OCI-LY7 (cell line): ENCODE data around the gene LRRC42. TPM values are rescaled to one million over a fixed set of nuclear protein-coding genes. Genes with fewer than 3 reads are reported as not detected.

ENCODE experiments used
- BruUV-seq: library from RNA; stranded (reverse); fragments of 400-500 nt; replicated peaks from 2 replicates; lab custom pipeline; 2021; lab: Mats Ljungman, UMichigan
- CTCF ChIA-PET: fragments of 300-600 bp; sonication (Branson Sonifier 250); formaldehyde crosslinking; loops from one replicate; lab custom pipeline; 2022; ENCODE audit warnings: antibody characterized with exemption; ENCODE audit not compliant: unreplicated experiment; lab: Charles Lee
- POLR2A ChIA-PET: fragments of 300-600 bp; sonication (Branson Sonifier 250); formaldehyde crosslinking; loops from one replicate; lab custom pipeline; 2022; ENCODE audit warnings: antibody characterized with exemption; lab: Charles Lee
- DNase-seq: peaks from one replicate; pipeline ENCODE4 v3.0.0-alpha.2; 2015; ENCODE audit warnings: low spot score
- H2AFZ ChIP-seq: fragments of 200-600 bp; sonication (generic), shearing (Covaris generic); 2 replicates; pipeline ENCODE4 v1.6.1; 2014; ENCODE audit warnings: mild to moderate bottlenecking, antibody characterized with exemption, low read length, moderate library complexity
- H3K27ac ChIP-seq: fragments of 200-600 bp; sonication (generic); 2 replicates; pipeline ENCODE4 v1.5.1; 2014; ENCODE audit warnings: mixed run types, low read depth, mild to moderate bottlenecking, moderate library complexity, low read length, inconsistent platforms; ENCODE audit not compliant: poor library complexity, severe bottlenecking
- H3K36me3 ChIP-seq: fragments of 200-600 bp; sonication (generic); 2 replicates; pipeline ENCODE4 v1.6.1; 2014; ENCODE audit warnings: mild to moderate bottlenecking, antibody characterized with exemption, low read length, moderate library complexity, mixed read lengths; ENCODE audit not compliant: insufficient read depth
- H3K4me1 ChIP-seq: fragments of 200-600 bp; sonication (generic); 2 replicates; pipeline ENCODE4 v1.5.1; 2014; ENCODE audit warnings: mild to moderate bottlenecking, low read length; ENCODE audit not compliant: insufficient read depth, poor library complexity, severe bottlenecking
- H3K4me2 ChIP-seq: fragments of 200-600 bp; sonication (generic); 2 replicates; pipeline ENCODE4 v1.6.1; 2014; ENCODE audit warnings: mild to moderate bottlenecking, low read length
- H3K4me3 ChIP-seq: fragments of 200-600 bp; sonication (generic); 2 replicates; pipeline ENCODE4 v1.5.1; 2014; ENCODE audit warnings: mild to moderate bottlenecking, low read depth, low read length; ENCODE audit not compliant: poor library complexity, severe bottlenecking
- H3K79me2 ChIP-seq: fragments of 200-600 bp; sonication (generic); 2 replicates; pipeline ENCODE4 v1.6.1; 2016; ENCODE audit warnings: low read depth, mild to moderate bottlenecking, low read length, moderate library complexity, mixed read lengths; ENCODE audit not compliant: insufficient read depth
- H3K9me2 ChIP-seq: fragments of 200-600 bp; sonication (generic); 2 replicates; pipeline ENCODE4 v1.6.1; 2016; ENCODE audit warnings: mild to moderate bottlenecking, low read length, mixed read lengths; ENCODE audit not compliant: insufficient read depth
- H3K9me3 ChIP-seq: fragments of 200-600 bp; sonication (generic); 2 replicates; pipeline ENCODE4 v1.6.1; 2014; ENCODE audit warnings: mild to moderate bottlenecking, mixed run types, low read length, mixed read lengths
- H4K20me1 ChIP-seq: fragments of 200-600 bp; sonication (generic); 2 replicates; pipeline ENCODE4 v1.6.1; 2014; ENCODE audit warnings: mild to moderate bottlenecking, antibody characterized with exemption, low read length, moderate library complexity, mixed read lengths; ENCODE audit not compliant: insufficient read depth
- CTCF ChIP-seq: fragments of 200-600 bp; sonication (generic); conservative IDR thresholded peaks from 2 replicates; pipeline ENCODE4 v1.5.1; 2014; ENCODE audit warnings: mild to moderate bottlenecking, antibody characterized with exemption, low read length, moderate library complexity, mixed read lengths
- EZH2phosphoT487 ChIP-seq: fragments of 200-600 bp; sonication (generic); IDR thresholded peaks from 2 replicates; pipeline ENCODE4 v1.6.1; 2018; ENCODE audit warnings: low read depth, borderline replicate concordance, mild to moderate bottlenecking, mixed run types, antibody characterized with exemption, low read length, moderate library complexity, mixed read lengths
- intact Hi-C: fragments of 100-400 bp; cut with micrococcal nuclease; formaldehyde crosslinking; loops from one replicate; pipeline ENCODE4 v1.10.0; 2022; ENCODE audit not compliant: unreplicated experiment
- total RNA-seq, 2 experiments: library from RNA; depleted of rRNA in 1 of 2; stranded (reverse); fragments of >200 nt in 1 of 2; shearing (Covaris generic) in 1 of 2; gene quantifications; 2 replicates each; pipeline ENCODE4 v1.2.3, GENCODE V29; 2014 to 2022

The LRRC42 gene
- total RNA-seq, 2 experiments from 2014 or later, result 17.5 to 18.5 TPM

DNA sequence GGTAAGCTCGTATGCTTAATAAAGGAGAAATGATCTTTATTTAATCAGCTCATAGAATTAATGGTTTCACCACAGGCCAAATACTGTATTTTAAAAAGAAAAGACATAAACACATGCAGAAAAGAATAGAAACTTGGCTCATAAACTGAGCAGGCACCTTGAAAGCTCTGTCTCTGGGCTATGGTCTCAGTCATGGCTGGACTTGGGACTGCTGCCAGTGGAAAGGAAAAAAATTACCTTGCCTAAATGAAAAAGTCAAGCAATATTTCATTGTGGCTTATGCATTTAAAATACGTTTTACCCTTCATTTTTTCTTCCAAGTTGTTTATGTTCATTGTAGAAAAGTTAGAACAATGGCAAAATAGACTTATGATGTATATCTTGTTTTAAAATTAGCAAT is 8.0 kb downstream of the LRRC42 start:
- POLR2A ChIA-PET, result interaction anchor here (1.0 kb wide), 1 partner anchor 438 kb away, joined by 3 read pairs; no protein-coding TSS in a partner anchor
- H3K36me3 ChIP-seq, result peaks cover 36% of the 10 kb centered on the region; the same call in 1 of the 2 replicates
- H3K9me3 ChIP-seq, result no peaks in the 10 kb centered on the region
- no peak overlapping the region for H3K4me2 ChIP-seq
- TF ChIP-seq EZH2phosphoT487 (no peak), CTCF (no peak)
- H3K27ac ChIP-seq, result no peak overlapping the region
- H3K4me3 ChIP-seq, result no peak overlapping the region
- H4K20me1 ChIP-seq, result no peaks in the 10 kb centered on the region
- no peaks in the 10 kb centered on the region for H3K4me1 ChIP-seq
- CTCF ChIA-PET, result interaction anchor here (1.0 kb wide), 1 partner anchor 94 kb away, joined by 5 read pairs; no protein-coding TSS in a partner anchor
- no TSS peak for BruUV-seq
- H2AFZ ChIP-seq, result no peak overlapping the region
- H3K79me2 ChIP-seq, result no peaks in the 10 kb centered on the region
- intact Hi-C loops, result no loop called here
- DNase-seq, result no peak
- H3K9me2 ChIP-seq, result no peaks in the 10 kb centered on the region

GRCh38 chr1:53956308-53957168 is 10.4 kb downstream of the LRRC42 start:
- no peak overlapping the region for H3K27ac ChIP-seq
- H3K9me2 ChIP-seq, result no peaks in the 10 kb centered on the region
- no TSS peak for BruUV-seq
- POLR2A ChIA-PET, result interaction anchor here (0.6 to 1.2 kb wide), 7 partner anchors 9 to 942 kb away, joined by 3 to 4 read pairs (median 3); partner anchors contain the start of gene IFT25
- H4K20me1 ChIP-seq, result no peaks in the 10 kb centered on the region
- intact Hi-C loops, result no loop called here
- H3K9me3 ChIP-seq, result no peaks in the 10 kb centered on the region
- H2AFZ ChIP-seq, result no peak overlapping the region
- peaks cover 60% of the 10 kb centered on the region; the same call in 1 of the 2 replicates for H3K36me3 ChIP-seq
- H3K4me1 ChIP-seq, result no peaks in the 10 kb centered on the region
- H3K4me3 ChIP-seq, result no peak overlapping the region
- no peak overlapping the region for H3K4me2 ChIP-seq
- DNase-seq, result no peak
- CTCF ChIA-PET, result no interaction called here
- H3K79me2 ChIP-seq, result no peaks in the 10 kb centered on the region
- TF ChIP-seq EZH2phosphoT487 (no peak), CTCF (no peak)
